GM19035 (cell line): ENCODE measurements around the gene PLA2G12B.
"Not testable (repeated sequence)": the region's sequence is repeated elsewhere in the genome, so short reads cannot be mapped to it uniquely, and the experiment has no call there.

Source experiments
- ATAC-seq: cut with Tn5 transposase; IDR thresholded peaks from one replicate; pipeline ENCODE4 v1.9.1; 2021; ENCODE audit not compliant: unreplicated experiment

Gene PLA2G12B

DNA sequence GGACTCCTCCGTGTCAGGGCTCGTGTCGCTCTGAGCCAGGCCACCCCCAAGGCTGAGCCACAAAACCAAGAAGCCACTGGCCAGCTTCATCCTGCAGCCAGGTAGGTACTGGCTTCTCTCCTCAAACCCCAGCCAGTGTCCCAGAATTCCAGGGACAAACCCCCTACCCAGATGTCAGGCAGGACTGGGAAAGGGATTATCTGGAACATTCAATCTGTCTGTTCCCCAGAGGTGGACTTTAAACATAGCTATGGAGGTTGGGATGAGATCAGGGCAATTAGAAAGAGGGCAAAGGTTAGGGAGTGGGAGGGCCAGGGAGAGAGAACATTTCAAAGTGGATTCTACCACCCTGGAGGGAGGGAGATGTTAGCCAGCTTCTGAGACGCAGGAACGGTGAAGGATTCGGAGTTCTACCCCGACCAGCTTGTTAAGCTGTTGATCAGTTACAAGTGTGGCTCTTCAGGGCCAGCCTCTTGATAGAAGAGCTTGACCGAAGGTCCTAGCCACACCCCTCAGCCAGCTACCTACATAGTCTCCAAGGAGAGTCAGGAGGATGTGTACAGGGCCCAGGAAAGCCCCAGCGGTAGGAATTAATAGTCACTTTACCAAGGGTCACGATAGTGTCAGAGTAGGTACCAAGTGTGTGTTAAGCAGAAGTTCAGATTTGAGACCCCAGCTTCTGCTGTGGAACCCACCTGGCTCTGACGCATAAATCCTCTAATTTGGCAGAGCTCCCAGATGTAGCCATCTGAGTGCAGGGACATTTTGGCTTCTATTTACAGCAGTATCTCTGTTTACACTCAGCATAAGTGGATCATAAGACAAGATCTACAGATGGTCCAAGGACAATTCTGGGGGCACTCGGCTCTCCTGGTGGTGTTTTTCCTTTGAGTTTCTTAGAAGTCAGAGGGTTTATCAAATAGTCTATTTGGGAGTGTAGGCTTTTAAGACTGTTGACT is at the start of gene PLA2G12B:
Gene PLA2G12B (minus strand): TSS at position 211 of the 959 bp plus-strand sequence. CDS start 121 bp downstream, at position 90.
- ATAC-seq = no peak

DNA sequence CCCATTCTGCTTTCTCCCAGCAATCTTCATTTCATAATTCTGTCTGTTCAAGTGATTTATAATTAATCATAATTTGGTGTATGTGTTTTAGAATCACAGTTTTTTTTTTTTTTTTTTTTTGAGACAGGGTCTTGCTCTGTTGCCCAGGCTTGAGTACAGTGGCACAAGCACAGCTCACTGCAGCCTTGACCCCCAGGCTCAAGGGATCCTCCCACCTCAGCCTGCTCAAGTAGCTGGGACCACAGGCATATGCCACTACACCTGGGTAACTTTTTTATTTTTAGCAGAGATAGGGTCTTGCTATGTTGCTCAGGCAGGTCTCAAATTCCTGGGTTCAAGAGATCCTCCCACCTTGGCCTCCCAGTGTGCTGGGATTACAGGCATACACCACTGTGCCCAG is 49.2 kb upstream of the PLA2G12B start:
- ATAC-seq = no peak

GRCh38 chr10:73000973-73001372 is 46.4 kb upstream of the PLA2G12B start:
- ATAC-seq = no peak

DNA sequence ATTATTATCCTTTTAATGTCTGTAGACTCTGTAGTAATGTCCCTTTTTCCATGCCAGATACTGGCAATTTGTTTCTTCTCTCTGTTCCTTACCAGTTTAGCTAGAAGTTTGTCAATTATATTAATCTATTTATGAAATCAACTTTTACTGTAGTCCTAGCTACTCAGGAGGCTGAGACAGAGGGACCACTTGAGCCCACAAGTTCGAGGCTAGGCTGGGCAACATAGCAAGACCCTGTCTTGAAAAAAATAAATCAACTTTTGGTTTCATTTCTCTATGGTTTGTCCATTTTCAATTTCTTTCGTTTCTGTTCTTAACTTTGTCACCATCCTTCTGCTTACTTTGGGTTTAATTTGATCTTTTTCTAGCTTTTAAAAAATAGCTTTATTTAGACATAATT is 42.5 kb upstream of the PLA2G12B start:
- ATAC-seq = no peak

DNA sequence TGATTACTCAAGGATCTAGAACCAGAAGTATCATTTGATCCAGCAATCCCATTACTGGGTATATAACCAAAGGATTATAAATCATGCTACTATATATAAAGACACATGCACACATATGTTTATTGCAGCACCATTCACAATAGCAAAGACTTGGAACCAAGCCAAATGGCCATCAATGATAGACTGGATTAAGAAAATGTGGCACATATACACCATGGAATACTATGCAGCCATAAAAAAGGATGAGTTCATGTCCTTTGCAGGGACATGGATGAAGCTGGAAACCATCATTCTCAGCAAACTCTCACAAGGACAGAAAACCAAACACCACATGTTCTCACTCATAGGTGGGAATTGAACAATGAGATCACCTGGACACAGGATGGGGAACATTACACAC is 40.9 kb upstream of the PLA2G12B start:
- ATAC-seq = not testable (repeated sequence)

- not testable (repeated sequence) for ATAC-seq
Measured at GRCh38 chr10:72989771-72990170, 35.2 kb upstream of the PLA2G12B start.

GRCh38 chr10:72984618-72985017 is 30.0 kb upstream of the PLA2G12B start:
- not testable (repeated sequence) for ATAC-seq

DNA sequence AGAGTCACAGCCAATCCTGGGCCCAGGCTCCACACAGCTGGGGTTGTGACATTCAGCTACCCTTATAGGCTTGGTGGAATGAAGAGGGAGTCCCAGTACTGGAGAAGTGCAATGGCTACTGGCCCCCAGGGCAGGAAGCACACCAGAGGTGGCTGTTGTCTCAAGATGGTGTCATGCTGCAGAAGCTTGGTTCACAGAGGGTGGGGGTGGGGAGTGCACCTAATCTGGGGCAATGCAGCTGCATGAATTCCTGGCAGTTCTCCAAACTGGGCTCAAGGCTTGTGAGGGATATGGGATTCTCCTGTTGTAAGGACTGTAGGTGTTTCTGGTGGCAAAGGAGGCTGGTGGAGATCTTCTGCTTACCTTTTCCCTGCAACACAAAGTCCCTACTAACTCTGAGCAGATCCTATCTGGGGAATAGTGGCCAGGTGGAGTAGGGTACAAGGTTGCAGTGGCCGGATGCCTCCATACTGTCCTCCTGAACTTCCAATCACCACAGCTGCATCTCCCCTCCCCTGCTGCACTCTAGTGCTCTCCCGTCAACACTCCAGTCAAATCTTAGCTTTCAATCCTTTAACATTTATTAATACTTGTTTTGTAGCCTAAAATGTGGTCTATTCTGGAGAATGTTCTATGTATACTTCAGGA is 27.4 kb upstream of the PLA2G12B start:
- no peak for ATAC-seq

GRCh38 chr10:72981028-72981881 is 26.6 kb upstream of the PLA2G12B start:
- ATAC-seq = no peak

GRCh38 chr10:72980348-72980747 is 25.7 kb upstream of the PLA2G12B start:
- ATAC-seq = no peak

DNA sequence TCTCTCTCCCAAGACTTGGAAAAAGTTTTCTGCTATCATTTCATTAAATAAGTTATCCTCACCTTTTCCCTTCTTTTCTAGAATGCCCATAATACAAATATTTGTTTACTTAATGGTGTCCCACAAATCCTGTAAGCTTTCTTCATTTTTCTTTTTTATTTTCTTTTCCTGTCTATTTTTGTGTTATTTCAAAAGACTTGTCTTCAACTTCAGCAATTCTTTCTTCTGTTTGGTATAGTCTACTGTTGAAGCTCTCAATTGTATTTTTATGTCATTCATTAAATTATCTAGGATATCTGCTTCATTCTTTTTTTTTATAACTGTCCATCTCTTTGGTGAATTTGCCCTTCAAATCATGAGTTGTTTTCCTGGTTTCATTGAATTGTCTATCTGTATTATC is 25.1 kb upstream of the PLA2G12B start:
- ATAC-seq = no peak

GRCh38 chr10:72976886-72977285 is 22.3 kb upstream of the PLA2G12B start:
- no peak for ATAC-seq

GRCh38 chr10:72956001-72956400 is 1.4 kb upstream of the PLA2G12B start:
- ATAC-seq = no peak

GRCh38 chr10:72954230-72954595 is 393 bp downstream of the PLA2G12B start:
- ATAC-seq = no peak

GRCh38 chr10:72953687-72954086 is 919 bp downstream of the PLA2G12B start:
- no peak for ATAC-seq

- no peak for ATAC-seq
Measured at GRCh38 chr10:72952642-72953158, 1.9 kb downstream of the PLA2G12B start.

- no peak for ATAC-seq
Measured at GRCh38 chr10:72952189-72952588, 2.4 kb downstream of the PLA2G12B start.

GRCh38 chr10:72951760-72952159 is 2.8 kb downstream of the PLA2G12B start:
- no peak for ATAC-seq

DNA sequence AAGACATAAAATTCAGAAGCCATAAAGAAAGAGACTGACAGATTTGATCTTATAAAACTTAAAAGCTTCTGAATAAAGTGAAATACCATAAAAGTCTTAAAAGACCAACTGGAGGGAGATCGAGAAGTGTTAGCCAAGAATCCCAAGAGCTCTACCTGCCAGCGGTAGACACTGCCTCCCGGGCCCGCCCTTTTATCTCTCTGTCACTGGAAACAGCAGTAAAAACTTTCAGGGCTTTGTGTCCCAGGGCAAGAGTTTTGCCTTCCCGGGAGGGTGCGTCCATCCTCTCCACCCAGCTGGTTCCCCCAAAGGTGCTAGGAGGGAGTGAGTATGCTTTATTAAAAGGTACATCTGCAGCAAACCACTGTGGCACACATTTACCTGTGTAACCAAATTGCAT is 5.8 kb downstream of the PLA2G12B start:
- ATAC-seq = no peak

- no peak for ATAC-seq
Measured at GRCh38 chr10:72946963-72947362, 7.6 kb downstream of the PLA2G12B start.
